HG03159 (cell line): ENCODE measurements around the gene HMCES.

ENCODE experiments used
- ATAC-seq: cut with Tn5 transposase; IDR thresholded peaks from one replicate; pipeline ENCODE4 v1.9.1; 2021; ENCODE audit warnings: mild to moderate bottlenecking, moderate library complexity; ENCODE audit not compliant: unreplicated experiment

Gene HMCES

GRCh38 chr3:129291236-129291886 lies 12.7 kb downstream of the HMCES start:
- no peak for ATAC-seq

GRCh38 chr3:129295286-129295685 lies 16.6 kb downstream of the HMCES start:
- ATAC-seq, result no peak

- no peak for ATAC-seq
These were observed 25.7 kb downstream of the HMCES start for GRCh38 chr3:129304146-129304961.

GRCh38 chr3:129304962-129305222 lies 26.2 kb downstream of the HMCES start:
- no peak for ATAC-seq

GRCh38 chr3:129305592-129306091 lies 27.0 kb downstream of the HMCES start:
- ATAC-seq, result no peak

- no peak for ATAC-seq
These were observed 30.0 kb downstream of the HMCES start for GRCh38 chr3:129308636-129309035.

GRCh38 chr3:129310111-129311011 lies 31.7 kb downstream of the HMCES start:
- no peak for ATAC-seq

DNA sequence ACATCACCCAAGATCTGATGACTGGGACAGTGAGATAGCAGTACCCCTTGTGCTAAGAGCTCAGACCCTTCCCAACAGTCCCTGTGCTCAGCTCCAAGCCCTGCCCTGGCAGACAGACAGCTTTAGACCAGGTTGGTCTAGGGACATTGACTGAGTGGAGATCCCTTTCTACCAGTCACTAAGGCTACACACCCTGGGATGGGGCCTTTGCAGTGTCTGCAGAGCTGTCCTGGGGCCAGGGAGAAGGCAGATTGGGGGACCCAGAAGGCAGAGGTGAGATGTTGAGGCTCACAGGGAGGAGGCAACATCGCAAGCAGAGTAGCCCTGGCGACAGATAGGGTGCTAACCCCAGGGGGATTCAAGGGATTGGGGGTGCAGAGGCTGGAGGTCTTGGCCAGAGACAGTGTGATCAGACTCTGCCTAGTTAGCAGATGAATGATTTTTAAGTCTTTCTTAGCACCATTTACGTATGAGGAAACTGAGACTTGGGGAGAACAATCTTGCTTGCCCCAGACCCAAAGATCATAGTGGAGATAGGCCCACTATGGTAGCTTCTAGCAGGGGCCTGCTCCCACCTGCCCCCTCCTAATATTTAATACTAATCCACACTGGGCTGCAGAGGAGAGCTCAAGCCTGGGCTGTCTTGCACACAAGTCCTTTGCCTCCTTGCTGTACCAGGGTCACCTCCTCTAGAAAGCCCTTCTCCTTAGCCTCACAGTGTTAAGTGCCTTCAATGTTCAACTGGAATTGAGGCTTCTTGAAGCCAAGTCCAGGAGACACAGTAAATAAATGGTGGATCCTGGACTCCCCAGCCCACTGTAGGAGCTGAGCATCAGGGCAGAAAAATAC lies 32.6 kb downstream of the HMCES start:
- no peak for ATAC-seq

DNA sequence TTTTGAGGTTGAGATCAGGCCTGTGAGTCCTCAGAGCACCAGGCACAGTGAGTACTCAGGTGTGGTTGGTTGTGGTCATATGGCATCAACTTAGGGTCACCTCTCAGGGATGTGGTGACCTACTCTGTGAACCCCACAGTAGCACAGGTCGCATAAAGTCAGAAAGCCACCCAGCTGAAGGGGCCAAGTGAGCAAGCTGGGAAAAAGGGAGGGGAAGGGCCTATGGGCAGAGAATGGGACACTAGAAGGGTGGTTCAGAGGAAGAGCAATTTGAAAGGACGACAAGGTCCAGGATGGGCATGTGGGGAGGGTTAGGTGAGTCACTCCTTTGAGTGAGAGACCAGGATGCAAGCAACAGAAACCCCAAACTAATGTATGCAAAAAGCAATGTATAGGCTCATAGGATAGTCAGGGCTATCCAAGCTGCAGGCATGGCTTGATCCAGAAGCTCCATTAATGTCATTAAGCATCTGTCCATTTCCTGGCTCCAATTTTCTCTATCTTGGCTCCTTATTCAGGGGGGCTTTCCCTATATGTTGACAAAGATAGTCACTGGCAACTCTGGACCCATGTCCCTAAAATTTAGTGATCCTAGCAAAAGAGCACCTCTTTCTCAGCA lies 33.5 kb downstream of the HMCES start:
- no peak for ATAC-seq

DNA sequence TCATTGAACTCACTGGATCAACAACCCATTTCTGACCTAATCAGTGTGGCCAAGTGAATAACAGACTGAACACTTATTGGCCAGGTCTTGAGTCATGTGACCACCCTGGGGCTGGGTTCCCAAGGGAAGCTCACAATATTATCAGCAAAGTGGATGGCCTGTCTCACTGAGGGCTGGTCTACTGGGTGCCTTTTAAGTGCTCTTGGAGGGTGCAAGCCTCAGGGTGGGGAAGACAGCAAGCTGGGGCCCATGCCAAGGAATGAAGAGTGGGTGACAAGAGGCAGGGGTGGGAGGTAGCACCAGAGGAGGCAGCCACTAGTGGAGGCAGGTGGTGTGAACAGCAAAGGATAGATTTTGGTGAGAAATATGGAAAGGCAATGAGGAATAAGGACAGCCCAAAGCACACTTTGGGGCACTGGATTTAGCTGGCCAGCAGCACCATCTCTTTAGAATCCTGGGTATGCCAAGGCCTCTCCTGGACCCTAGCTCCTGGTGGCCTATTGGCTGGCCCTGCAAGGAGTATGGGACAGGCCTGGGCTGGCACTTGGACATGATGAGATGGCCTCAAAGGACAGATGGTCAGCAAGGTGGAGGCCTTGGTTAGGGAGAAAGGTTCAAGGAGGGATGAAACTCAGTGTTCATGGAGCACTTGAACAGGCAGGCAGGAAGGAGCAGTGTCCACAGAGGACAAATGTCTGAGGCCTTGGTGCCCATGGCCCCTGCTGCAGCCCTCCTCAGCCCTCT lies 34.2 kb downstream of the HMCES start:
- ATAC-seq, result no peak

DNA sequence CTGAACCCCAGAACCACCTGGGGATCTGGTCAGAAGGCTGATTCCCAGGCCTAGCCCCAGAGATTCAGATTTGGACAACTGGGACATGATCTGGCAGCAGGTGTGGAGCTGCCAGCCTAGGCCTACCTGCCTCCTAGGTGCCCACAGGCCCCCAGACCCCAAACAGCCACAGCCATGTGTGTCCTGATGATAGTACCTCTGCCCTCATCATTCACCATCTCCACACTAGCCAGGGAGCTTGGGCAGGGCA lies 34.7 kb downstream of the HMCES start:
- no peak for ATAC-seq

DNA sequence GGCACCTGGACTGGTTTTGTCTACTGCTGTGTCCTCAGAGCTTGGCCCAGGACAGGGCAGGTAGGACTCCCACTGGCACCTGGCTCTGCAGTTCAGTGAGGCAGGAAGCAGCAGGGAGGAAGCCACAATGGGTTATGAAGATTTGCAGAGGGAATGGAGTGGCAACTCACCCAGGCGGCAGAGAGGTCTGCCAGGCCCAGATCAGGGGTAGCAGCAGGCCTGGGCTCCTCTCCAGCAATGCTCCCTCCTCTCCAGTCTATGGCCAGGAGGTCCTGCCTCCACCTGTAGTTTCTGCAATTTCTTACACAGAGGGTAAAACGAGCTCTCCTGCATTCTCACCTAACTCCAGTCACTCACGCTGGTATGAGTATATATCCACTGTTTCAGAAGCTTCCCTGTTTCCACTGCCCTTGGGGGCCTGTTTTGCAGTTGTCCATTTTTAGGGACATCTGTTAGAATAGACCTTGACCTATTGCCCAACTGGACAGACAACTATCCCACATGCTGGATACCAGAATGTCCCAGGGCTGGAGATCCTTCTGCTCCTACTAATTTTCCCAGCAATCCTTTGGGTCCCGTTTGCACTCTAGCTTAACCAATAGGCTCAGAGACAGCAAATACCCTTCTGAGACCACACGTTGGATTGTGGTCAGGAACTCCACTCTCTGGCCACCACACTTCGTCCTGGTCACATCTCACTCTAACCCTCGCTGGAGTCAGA lies 35.2 kb downstream of the HMCES start:
- no peak for ATAC-seq

- ATAC-seq, result no peak
These were observed 35.9 kb downstream of the HMCES start for GRCh38 chr3:129314386-129315222.

DNA sequence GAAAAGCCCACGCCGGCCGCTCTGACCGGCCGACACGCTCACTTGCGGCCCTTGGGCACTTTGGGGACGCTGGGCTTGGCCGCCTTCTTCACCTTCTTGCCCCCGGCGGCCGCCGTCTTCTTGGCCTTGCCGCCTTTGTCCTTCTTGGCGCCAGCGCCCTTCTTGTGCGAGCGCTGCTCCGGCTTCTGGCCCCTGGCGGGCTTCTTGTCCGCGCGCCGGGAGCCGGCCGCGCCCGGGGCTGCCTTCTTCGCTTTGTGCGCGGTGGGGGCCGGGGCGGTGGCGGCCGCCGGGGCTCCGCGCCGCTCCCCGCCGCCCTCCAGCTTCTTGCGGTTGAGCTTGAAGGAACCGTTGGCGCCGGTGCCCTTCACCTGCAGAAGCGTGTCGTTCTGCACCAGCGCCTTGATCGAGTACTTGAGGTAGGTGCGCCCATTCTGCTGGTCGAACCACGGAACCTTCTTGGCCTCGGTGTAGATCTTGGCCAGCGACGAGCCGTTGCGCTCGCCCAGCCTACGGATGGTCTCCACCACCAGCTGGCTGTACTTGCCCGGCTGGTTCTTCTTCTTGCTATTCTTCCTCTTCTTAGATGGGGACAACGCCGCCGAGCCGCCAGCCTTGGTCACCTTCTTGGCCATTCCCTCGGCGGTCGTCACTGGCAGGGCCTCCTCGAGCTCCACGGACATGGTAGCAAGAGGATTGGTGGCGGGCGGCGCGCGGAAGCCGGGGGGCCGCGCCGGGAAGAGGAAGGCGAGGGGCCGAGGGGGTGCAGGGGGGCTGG lies 36.7 kb downstream of the HMCES start:
- ATAC-seq, result no peak

DNA sequence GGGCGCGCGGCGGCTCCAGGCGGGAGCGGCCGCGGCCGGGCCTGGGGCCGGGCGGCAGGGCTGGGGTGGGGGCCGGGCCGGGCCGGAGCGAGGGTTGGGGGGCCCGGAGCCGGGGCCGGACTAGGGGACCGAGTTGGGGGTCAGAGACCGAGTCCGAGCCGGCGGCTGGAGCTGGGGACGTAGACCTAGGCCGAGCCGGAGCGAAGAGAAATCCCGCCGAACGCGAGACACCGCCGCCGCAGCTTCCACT lies 37.3 kb downstream of the HMCES start:
- ATAC-seq, result no peak

DNA sequence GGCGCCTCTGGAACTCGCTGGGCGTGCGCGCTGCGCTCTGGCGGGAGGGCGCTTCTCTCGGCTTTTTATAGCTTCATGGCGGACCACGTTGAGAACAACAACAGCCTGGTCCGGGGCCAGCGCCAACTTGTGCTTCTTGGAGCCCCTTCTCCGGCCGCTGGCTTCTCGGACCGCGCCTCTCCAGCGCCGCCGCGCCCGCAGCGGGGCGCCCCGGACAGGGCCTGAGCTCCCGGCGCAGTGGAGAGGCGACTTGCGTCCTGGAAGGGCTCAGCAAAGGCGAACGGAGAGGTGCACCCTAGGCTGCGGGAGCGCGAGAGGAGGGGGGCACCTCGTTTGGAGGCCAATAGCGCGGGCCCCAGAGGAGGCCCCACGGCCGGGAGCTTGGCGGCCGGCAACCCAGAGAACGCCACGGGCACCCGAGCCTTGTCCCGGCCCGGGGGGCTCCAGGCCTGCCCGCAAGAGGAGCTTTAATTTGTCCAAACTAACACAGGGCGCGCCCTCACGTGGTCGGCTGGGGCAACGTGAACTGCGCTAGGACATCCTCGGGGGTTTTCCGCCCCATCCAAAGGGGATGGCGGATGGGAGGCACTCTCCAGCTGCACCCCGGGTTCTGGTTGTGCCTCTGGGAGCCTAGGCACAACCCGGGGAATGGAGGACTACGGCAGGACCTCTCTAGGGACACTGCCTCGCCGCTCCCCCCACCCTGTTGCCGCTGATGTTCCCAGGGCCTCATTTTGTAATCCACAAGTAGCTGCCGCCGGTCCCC lies 37.8 kb downstream of the HMCES start:
- ATAC-seq, result peak; percentile 41
